ENCODE measurements around the gene GRK7. TPM values are rescaled to one million over a fixed set of nuclear protein-coding genes. Genes with fewer than 3 reads are reported as not detected.
"Not testable (repeated sequence)": the region's sequence is repeated elsewhere in the genome, so short reads cannot be mapped to it uniquely, and the experiment has no call there.

GRK7 gene
- total RNA-seq, 1 donor from 2014 or later = 0.14 TPM

GRCh38 chr3:141797819-141798447, 34.7 kb downstream of the GRK7 start:
- peaks cover 1% of the 10 kb centered on the region for H3K36me3 Mint-ChIP-seq (ENCODE audit: insufficient read depth)
- H3K4me1 Mint-ChIP-seq (ENCODE audit: low read depth) = peaks cover 16% of the 10 kb centered on the region
- H3K9me3 Mint-ChIP-seq (ENCODE audit: low read depth) = no peaks in the 10 kb centered on the region
- DNase-seq (ENCODE audit: low spot score, unreplicated experiment) = no peak
- H3K27ac Mint-ChIP-seq = peak overlapping the region; percentile 95
- peaks cover 24% of the 10 kb centered on the region for H3K27me3 Mint-ChIP-seq
- no peak for TF ChIP-seq CTCF (IDR thresholded peaks at IDR 0.05; ENCODE audit: unreplicated experiment)
- H3K4me3 Mint-ChIP-seq (ENCODE audit: low read depth) = peak overlapping the region; percentile 72

- Mint-ChIP-seq H3K4me1 (ENCODE audit: low read depth) (peaks cover 16% of the 10 kb centered on the region), H3K4me3 (ENCODE audit: low read depth) (no peak overlapping the region), H3K27ac (no peak overlapping the region), H3K27me3 (peaks cover 24% of the 10 kb centered on the region), H3K36me3 (ENCODE audit: insufficient read depth) (peaks cover 1% of the 10 kb centered on the region), H3K9me3 (ENCODE audit: low read depth) (no peaks in the 10 kb centered on the region)
- no peak for DNase-seq (ENCODE audit: low spot score, unreplicated experiment)
- no peak for TF ChIP-seq CTCF (IDR thresholded peaks at IDR 0.05; ENCODE audit: unreplicated experiment)
Measured at GRCh38 chr3:141798448-141798845, 35.2 kb downstream of the GRK7 start.

- H3K27me3 Mint-ChIP-seq = peaks cover 4% of the 10 kb centered on the region
- H3K27ac Mint-ChIP-seq = no peak overlapping the region
- peaks cover 1% of the 10 kb centered on the region for H3K36me3 Mint-ChIP-seq (ENCODE audit: insufficient read depth)
- DNase-seq (ENCODE audit: low spot score, unreplicated experiment) = no peak
- H3K4me1 Mint-ChIP-seq (ENCODE audit: low read depth) = peaks cover 4% of the 10 kb centered on the region
- H3K4me3 Mint-ChIP-seq (ENCODE audit: low read depth) = no peak overlapping the region
- TF ChIP-seq CTCF (IDR thresholded peaks at IDR 0.05; ENCODE audit: unreplicated experiment) = no peak
- no peaks in the 10 kb centered on the region for H3K9me3 Mint-ChIP-seq (ENCODE audit: low read depth)
Measured at GRCh38 chr3:141802316-141803077, 39.3 kb downstream of the GRK7 start.

DNA sequence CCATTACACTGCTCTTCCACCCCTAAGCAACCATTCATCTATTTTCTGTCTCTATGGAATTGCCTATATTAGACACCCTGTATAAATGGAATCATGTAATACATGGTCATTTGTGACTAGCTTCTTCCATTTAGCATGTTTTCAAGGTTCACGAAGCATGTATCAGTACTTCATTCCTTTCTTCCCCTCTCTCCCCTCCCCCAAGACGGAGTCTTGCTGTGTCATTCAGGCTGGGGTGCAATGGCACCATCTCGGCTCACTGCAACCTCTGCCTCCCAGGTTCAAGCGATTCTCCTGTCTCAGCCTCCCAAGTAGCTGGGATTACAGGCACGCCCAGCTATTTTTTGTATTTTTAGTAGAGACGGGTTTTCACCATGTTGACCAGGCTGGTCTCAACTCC, 40.3 kb downstream of the GRK7 start:
- H3K27ac Mint-ChIP-seq; H3K36me3 Mint-ChIP-seq (ENCODE audit: insufficient read depth); H3K4me3 Mint-ChIP-seq (ENCODE audit: low read depth); H3K27me3 Mint-ChIP-seq; H3K9me3 Mint-ChIP-seq (ENCODE audit: low read depth); H3K4me1 Mint-ChIP-seq (ENCODE audit: low read depth); DNase-seq (ENCODE audit: low spot score, unreplicated experiment): not testable (repeated sequence)

DNA sequence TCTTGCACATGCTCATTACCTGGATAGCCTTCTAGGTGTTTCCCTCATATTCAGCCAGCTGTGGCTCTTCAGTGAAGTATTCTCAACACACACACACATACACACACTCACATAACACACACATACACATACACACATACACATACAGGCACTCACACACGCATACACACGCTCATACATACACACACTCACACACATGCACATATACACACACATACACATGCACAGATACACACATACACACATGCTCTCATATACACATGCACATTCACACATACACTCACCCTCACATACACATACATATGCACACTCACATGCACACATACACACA, 41.2 kb downstream of the GRK7 start:
- Mint-ChIP-seq H3K27ac (no peak overlapping the region), H3K27me3 (no peaks in the 10 kb centered on the region), H3K4me1 (ENCODE audit: low read depth) (no peaks in the 10 kb centered on the region), H3K36me3 (ENCODE audit: insufficient read depth) (peaks cover 1% of the 10 kb centered on the region), H3K4me3 (ENCODE audit: low read depth) (no peak overlapping the region), H3K9me3 (ENCODE audit: low read depth) (no peaks in the 10 kb centered on the region)
- TF ChIP-seq CTCF (IDR thresholded peaks at IDR 0.05; ENCODE audit: unreplicated experiment) = no peak
- DNase-seq (ENCODE audit: low spot score, unreplicated experiment) = no peak

Data from progenitor cell of endocrine pancreas (in vitro differentiated cells).